Measurements from ENCODE around the gene TMEM132C. TPM values are rescaled to one million over a fixed set of nuclear protein-coding genes. Genes with fewer than 3 reads are reported as not detected.

The TMEM132C gene
- total and polyA plus RNA-seq, 2 donors (not counting 3 experiments of a cell fraction or from before 2014, with no cell fraction given): not detected

DNA sequence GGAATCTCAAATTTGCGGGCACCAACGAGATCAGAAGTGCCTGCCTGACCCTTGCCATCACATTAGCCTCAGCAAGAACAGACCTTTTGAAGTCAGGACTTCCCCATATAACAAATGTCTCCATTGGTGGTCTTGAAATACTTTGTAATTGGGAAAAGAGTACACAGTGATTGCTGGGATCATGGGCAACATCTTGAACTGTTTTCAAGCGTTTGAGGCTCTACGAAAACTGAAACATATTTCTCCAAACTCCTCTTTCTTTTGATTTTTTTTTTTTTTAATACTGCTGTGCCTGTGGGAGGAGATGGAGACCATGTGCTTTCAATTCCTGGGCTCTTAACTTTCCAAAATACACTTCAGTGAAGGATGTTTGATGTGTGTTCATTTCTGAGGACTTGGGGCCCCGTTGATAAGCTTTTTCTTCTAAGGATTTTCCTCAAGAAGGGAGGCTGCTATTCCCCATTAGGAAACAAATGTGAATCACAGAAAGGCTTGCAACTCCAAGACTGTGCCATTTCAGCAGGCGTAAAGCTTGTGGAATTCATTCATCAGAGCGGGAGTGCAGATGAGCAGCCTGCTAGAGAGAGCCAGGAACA lies 94.5 kb downstream of the TMEM132C start:
- Histone ChIP-seq H3K9me3 (replicated peaks; ENCODE audit: control insufficient read depth, insufficient read depth, low read length) (peaks cover 2% of the 10 kb centered on the region), H3K9ac (replicated peaks; ENCODE audit: extremely low read depth, insufficient read depth, low read length) (no peak overlapping the region), H3K9me1 (replicated peaks; ENCODE audit: control insufficient read depth, extremely low read depth, insufficient read depth, low read length) (no peaks in the 10 kb centered on the region), H4K20me1 (replicated peaks; ENCODE audit: control insufficient read depth, extremely low read depth, insufficient read depth, low read length) (no peaks in the 10 kb centered on the region), H3K27me3 (ENCODE audit: control insufficient read depth in 2 of 2, insufficient read depth in 2 of 2, low read length in 2 of 2) (no peaks in the 10 kb centered on the region), H2AFZ (ENCODE audit: low read depth, low read length) (no peak overlapping the region), H3K36me3 (ENCODE audit: control insufficient read depth in 2 of 2, extremely low read depth in 1 of 2, insufficient read depth in 2 of 2, low read length in 2 of 2) (no peaks in the 10 kb centered on the region), H3K27ac (ENCODE audit: insufficient read depth, low read depth, low read length) (no peak overlapping the region), H3K79me2 (ENCODE audit: control insufficient read depth, insufficient read depth, low read length) (no peaks in the 10 kb centered on the region), H3K4me2 (ENCODE audit: insufficient read depth, low read length) (no peak overlapping the region), H3K4me3 (replicated peaks in 1 of 3; ENCODE audit: insufficient read depth in 1 of 3, low read depth in 1 of 3, low read length in 3 of 3) (no peak overlapping the region), H3K4me1 (ENCODE audit: control insufficient read depth, extremely low read depth, insufficient read depth, low read length) (no peaks in the 10 kb centered on the region)
- no TSS peak for BruUV-seq (replicated peaks)
- CTCF ChIA-PET: no interaction called here
- dilution Hi-C loops (cut with MboI; ENCODE audit: extremely low pct_ligation_motif_present, low sequenced_read_pairs) (no loop called here), intact Hi-C loops (cut with micrococcal nuclease) (no loop called here)
- POLR2A ChIA-PET: no interaction called here
- DNase-seq (ENCODE audit: low read depth, low spot score): no peak
- FAIRE-seq: no peak
- no peak for TF ChIP-seq GATA2 (IDR thresholded peaks at IDR 0.05; ENCODE audit: insufficient read depth, insufficient read length, low read depth, low read length)
- no peak for TF ChIP-seq CTCF (IDR thresholded peaks at IDR 0.05; ENCODE audit: extremely low read depth in 1 of 2, insufficient read depth in 1 of 2, low read depth in 1 of 2, low read length in 2 of 2)
- TF ChIP-seq MYC (IDR thresholded peaks at IDR 0.05; ENCODE audit: low read depth, low read length): no peak
- no peak for TF ChIP-seq POLR2AphosphoS5 (IDR thresholded peaks at IDR 0.05; ENCODE audit: insufficient read depth, low read depth, low read length)
- TF ChIP-seq JUN (IDR thresholded peaks at IDR 0.05; ENCODE audit: borderline replicate concordance, insufficient read depth, insufficient read length, low read depth): no peak
- no peak for TF ChIP-seq FOS (IDR thresholded peaks at IDR 0.05; ENCODE audit: borderline replicate concordance, insufficient read depth, low read length)
- no peak for TF ChIP-seq POLR2A (IDR thresholded peaks at IDR 0.05; ENCODE audit: low read depth, low read length)
- TF ChIP-seq MAX (IDR thresholded peaks at IDR 0.05; ENCODE audit: insufficient read depth, insufficient read length): no peak
- TF ChIP-seq EZH2 (IDR thresholded peaks at IDR 0.05; ENCODE audit: borderline replicate concordance, low read depth, low read length, severe bottlenecking): no peak

Measured in endothelial cell of umbilical vein (primary cell).